Measurements from ENCODE around the gene C1QA.

GRCh38 chr1:22637907-22638445 lies 1.5 kb downstream of the C1QA start:
- TF ChIP-seq POLR2A (IDR thresholded peaks at IDR 0.05): no peak
- TF ChIP-seq CTCF (IDR thresholded peaks at IDR 0.05): no peak
- TF ChIP-seq POLR2AphosphoS5 (IDR thresholded peaks at IDR 0.05): no peak
- TF ChIP-seq EP300 (IDR thresholded peaks at IDR 0.05): no peak
